Dermis microvascular lymphatic vessel endothelial cell (primary cell): ENCODE data around the gene MRPL43. TPM values are rescaled to one million over a fixed set of nuclear protein-coding genes. Genes with fewer than 3 reads are reported as not detected.

Experiments
- DNase-seq, 2 donors: peaks; one replicate each; pipeline versions ENCODE4 v3.0.0 to v3.0.0-alpha.2; 2010; ENCODE audit warnings: low read depth in 2 of 2
- total RNA-seq: library from RNA; depleted of rRNA; stranded (reverse); fragments of >200 nt; gene quantifications from 2 replicates; pipeline ENCODE4 v1.2.1, GENCODE V29; 2014

MRPL43 gene
- total RNA-seq, 1 donor from 2014 or later = 51.2 TPM

DNA sequence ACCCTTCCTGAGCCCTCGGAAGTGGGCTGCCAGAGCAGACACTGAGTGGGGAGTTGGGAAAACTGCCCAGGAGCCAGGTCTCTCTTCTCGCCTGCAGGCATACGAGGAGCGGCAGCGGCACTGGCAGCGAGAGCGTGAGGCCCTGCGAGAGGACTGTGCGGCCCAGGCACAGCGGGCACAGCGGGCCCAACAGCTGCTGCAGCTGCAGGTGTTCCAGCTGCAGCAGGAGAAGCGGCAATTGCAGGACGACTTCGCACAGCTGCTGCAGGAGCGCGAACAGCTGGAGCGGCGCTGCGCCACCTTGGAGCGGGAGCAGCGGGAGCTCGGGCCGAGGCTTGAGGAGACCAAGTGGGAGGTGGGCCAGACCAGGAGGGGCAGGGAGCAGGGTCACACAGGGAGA is 18.1 kb upstream of the MRPL43 start:
- no peak for DNase-seq

DNA sequence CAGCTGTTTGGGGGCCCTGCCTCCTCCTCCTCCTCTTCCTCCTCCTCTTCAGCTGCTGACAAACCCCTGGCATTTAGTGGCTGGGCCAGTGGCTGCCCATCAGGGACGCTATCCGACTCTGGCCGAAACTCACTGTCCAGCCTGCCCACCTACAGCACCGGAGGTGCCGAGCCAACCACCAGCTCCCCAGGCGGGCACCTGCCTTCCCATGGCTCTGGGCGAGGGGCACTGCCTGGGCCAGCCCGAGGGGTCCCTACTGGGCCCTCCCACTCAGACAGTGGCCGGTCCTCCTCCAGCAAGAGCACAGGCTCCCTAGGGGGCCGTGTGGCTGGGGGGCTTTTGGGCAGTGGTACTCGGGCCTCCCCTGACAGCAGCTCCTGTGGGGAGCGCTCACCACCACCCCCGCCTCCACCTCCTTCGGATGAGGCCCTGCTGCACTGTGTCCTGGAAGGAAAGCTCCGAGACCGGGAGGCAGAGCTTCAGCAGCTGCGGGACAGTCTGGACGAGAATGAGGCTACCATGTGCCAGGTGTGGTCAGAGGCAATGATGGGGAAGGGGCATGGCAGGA is 16.4 kb upstream of the MRPL43 start:
- no peak for DNase-seq

DNA sequence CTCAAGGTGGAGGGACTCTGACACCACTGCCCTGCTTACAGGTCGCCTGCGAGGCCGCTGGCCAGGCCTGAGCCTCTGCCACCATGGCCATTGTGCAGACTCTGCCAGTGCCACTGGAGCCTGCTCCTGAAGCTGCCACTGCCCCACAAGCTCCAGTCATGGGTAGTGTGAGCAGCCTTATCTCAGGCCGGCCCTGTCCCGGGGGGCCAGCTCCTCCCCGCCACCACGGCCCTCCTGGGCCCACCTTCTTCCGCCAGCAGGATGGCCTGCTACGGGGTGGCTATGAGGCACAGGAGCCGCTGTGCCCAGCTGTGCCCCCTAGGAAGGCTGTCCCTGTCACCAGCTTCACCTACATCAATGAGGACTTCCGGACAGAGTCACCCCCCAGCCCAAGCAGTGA is 15.2 kb upstream of the MRPL43 start:
- no peak for DNase-seq

DNA sequence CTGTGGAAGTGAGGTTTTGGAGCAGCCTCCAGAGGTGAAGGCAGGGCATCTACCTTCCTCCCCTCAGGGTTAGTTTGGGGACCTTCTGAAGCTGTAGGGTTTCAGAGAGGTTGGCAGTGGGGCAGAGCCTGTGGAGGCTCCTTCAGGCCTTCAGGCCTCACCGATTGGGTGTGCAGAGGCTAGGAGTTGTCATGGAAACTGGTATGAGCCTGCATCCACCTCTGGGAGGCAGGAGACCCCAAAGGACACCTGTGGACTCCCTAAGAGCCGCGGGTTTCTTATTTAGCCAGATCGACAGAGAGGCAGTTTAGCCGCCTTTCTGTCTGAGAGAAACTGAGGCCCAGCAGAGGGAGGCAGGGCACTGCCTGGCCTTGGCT is 14.3 kb upstream of the MRPL43 start:
- DNase-seq = no peak

DNA sequence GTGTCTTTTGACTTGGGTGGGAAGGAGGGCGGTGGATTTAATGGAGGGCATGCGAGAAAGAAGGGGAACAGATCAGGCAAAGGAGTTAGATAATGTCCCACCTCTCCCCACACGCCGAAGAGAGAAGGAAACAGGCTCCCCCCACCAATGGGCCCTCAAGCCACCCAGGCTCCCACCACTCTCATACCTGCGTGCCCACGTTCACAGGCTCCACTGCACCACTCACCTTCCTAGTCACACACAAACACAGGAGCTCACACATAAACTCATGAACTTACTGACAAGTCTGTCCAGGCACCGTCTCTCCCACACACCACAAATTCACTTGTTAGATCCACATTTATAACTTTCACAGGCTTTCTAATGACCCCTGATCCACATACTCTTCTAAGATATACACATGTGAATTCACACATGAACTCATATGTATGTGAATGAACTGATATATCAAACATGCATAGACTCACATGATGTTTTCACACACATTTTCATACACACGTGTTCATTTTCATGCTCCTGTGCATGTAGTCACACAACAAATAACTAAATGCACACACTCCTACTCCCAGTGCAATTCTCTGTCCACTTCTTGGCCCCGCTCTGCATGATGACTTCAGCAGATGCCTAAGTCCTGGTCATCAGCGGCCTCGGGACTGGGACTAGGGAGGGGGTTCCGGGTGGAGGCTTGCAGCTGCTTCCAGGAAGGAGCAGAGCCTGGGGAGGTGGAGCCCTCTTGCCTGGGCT is 13.8 kb upstream of the MRPL43 start:
- DNase-seq = peak in 1 of 2 donors; percentile 95

DNA sequence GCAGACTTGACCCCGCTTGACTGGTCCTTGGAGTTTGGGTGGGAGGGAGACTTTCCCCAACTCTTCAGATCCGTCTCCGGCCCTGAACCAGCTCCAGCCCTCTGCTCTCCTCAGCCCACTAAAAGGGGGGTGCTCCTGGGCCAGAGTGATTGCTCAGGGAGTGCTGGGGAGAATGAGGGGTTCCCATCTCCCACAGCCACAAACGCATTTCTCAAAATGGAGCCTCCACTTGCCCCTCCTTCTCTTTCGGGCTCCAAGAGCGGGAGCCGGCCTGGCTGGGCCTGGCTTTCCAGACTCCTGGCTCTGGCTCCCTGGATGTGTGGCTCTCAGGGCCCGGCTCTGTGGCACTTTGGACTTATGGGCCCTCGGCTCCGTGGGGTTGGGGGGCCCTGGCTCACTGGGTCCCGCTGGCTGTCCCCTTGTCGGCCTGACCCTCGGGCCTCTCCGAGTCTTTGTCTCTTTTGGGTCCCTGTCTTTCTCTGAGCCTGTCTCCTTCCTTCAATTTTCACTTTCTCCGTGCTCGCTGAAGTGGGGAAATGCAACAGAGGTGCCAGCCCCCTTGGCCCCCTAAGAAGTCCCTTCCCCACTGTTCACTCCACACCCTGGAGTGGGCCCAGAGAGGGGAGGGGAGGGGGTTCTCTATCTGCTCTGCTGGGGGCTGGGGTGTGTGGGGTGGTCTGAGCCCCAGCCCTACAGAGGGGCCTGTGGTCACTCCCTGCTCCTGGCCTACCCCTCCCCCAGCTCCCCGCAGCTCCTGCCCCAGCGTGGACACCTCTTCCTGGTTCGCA is 13.0 kb upstream of the MRPL43 start:
- peak in 1 of 2 donors; percentile 27 for DNase-seq

DNA sequence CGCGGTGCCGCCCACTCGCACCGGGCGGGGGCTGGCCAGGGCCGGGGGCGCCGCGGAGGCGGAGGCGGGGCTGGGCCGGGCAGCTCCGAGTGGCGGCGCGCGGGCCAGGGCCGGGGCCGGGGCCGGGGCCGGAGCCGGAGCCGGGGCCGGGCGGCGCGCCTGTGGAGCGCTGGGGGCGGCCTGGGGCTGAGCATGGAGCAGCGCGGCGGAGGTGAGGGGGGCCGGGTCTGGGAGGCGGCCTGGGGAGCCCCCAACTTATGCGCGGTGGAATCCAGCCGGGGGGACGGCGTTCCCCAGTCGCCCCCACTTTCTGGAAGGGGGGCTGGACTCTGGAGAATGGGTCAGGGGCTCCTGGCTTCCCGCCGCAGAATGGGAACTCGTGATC is 12.4 kb upstream of the MRPL43 start, which contains the start of gene LZTS2:
TSS of gene LZTS2 (plus strand) at position 67 of the 385 bp plus-strand sequence. CDS start 2,731 bp downstream, outside the sequence.
- no peak for DNase-seq

DNA sequence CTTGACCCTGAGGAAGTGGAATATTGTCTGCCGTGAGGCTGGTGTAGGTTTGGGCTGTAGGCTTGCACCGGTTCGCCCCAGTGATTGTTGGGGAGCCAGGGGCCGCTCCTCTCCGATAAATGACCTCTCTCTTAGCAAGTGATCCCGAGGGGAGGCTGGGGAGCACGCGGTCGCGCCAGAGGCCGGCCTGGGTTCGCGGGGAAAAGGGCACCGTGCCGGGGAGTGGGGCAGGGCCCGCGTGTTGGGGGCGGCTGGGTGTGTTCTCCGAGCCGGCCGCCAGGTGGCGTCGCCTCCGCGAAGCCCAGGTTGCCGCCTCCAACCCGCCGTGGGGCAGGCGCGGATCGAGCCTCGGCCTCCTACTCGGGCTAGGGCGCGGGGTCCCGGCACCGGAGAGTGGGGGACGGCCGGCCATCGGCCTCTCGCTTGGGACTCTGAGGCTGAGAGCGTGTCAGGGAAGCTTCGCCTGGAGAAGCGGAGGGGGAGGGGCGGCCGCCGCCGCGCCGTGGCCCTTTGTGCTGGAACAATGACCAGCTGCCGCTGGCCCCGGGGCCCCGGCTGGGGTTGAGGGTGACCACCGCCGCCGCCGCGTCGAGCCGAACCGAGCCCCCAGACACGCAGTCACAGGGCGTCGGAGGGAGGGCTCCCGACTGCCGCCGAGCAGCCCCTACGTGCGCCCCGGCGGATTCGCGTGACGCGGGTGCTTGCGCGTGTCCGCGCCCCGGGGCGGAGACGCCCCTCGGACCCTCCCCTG is 11.9 kb upstream of the MRPL43 start:
- DNase-seq = peak in 1 of 2 donors; percentile 81

DNA sequence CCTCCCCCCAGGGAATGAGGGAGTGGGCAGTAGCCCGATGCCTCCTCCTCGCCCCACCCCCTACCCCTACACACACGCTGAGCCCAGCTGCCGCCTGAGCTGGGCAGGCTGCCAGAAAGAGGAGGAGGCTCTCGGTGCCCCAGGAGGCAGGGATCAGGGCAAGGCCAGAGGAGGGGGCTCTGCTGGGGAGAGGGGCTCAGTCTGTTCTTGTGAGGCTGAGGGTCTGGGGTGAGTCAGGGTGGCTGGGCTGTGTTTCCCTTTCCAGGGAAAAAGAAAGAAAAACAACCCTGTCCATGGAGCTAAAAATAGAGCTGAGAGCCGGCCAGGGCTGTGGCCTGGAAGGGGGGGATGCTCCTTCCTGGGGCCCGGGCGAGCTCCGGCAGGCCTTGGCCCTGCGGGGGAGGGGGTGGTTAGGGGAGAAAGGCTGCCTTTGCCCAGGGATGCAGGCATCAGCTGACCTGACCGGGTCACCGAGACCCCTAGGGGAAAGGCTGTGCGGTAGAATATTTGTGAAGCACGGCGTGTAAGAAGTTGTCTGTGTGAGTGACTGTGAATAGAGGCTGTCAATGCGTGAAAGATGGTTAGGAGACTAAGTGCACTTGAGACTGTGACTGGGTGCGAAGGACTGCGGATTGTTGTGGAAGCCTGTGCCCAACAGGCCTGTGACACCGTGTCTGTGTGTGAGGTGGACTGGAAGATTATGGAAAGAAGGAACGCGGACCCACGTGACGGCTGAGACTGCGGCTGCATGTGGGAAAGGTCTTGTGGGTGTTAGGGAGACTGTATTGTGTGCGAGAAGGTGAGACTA is 11.1 kb upstream of the MRPL43 start:
- peak in 1 of 2 donors; percentile 82 for DNase-seq

DNA sequence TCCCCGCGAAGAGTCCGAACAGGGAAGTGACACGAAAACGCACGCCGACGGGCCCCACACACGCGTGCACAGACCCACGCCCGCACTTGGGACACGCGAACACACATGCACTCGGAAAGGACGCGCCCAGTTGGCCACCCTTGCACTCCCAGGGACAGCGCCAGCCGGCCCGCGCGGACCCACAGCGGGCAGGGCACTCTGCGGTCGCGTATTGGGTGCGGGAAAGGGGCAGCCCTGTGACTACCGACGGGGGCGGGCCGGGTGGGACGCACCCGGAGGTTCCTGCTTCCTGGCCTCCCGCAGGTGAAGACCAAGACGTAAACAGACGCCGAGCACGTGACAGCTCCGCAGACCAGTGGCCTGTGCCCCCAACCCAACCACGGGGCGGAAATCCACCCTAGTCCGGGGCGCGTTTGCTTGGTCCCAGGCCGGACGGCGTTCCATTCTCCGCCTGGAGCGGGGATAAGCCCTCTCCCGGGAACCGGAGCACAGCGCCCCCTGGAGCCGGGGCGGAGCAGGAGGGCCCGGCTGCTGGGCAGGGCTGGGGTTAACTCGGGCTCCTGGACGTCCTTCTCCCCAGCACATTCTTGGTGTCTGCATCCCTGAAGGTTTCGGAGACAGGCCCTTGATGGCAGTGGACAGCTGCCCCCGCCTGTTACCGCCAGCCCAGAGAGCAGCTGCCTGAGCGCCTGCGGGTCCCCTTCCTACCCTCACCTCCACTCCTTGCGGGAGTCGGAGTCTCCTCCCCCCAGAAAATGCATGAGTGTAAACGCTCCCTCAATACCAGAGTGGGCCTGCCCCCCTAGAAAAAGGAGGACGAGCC is 10.3 kb upstream of the MRPL43 start:
- peak in 1 of 2 donors; percentile 75 for DNase-seq

DNA sequence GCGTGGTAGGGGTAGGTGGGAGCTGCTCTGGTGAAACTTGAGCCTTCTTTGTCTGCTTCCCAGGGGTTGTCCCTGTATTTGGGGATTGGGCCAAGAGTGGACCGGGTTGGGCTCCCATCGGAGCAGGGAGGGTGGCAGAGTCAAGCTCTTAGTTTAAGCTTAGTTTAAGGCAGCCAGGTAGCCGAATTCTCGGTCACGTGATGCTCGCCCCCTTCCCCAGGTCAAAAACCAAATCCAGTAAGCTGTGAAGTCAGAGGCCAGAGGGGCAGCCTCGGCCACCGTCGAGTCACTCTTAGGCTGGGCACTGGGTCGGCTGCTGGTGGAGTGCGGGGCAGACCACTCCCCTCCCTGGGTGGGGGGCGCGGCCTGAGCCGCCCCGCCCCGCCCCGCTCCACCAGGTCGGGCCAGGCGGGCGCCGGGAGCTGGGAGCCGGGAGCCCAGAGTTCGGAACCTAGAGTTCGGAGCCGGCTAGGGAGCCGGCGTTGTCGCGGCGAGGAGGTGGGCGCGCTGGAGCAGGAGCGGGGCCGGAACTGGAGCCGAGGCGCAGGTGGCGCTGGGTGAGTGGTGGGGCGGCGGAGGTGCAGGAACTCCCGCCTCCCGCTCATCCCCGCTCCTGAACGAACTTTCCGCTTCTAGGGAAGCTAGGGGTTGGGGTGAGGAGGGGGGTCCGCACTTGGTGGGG is 9.5 kb upstream of the MRPL43 start:
- peak in 1 of 2 donors; percentile 48 for DNase-seq

DNA sequence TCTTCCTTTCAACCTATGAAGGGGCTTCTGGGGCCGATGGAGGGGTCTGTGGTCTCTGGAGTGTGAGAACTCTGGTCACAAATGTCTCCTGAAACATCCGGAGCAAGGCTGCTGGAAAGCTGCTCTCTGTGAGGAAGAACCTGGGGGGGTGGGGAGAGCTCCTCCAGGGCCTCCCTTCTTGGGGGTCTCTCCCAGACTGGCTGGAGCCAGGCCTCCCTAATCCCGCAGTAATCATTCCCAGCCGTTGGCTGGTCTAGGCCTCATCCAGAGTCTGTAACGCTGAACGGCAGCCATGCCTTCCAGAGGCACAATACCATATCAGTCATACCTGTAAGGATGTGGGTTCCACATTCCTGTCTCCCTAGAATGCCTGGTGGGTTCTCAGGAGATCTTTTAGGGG is 7.9 kb upstream of the MRPL43 start:
- no peak for DNase-seq

DNA sequence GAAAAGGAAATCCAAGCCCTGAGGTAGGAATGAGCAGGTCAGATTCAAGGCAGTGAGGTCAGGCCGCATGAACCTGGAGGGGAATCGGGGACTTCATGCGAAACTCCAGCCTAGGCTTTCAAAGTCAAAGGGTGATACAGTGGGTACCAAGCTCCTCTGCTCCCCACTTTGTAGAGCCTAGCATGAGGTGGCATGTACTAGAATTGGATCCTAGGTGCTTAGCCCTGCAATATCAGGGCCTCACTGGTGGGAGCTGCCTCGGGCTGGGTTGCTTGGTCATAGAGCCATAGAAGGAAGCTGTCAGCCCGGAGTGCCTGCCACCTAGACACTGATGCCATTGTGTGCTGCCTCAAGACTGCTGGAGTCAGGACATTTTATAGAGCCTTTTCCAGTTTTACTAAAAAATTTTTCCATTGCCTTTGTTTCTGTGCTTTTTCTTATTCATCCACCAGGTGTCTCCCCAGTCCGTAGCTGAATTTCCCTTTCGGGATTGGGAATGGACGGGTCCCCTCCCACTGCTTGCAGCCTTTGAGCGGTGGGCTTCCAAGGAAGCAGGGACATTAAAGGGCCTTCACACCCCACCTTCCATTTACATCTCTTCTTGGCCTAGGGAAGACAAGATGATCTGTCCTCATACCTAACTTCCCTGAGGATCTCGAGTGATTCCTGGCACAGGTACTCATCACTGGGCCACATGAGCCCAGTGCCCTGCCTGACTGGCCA is 6.8 kb upstream of the MRPL43 start:
- peak in 1 of 2 donors; percentile 56 for DNase-seq

DNA sequence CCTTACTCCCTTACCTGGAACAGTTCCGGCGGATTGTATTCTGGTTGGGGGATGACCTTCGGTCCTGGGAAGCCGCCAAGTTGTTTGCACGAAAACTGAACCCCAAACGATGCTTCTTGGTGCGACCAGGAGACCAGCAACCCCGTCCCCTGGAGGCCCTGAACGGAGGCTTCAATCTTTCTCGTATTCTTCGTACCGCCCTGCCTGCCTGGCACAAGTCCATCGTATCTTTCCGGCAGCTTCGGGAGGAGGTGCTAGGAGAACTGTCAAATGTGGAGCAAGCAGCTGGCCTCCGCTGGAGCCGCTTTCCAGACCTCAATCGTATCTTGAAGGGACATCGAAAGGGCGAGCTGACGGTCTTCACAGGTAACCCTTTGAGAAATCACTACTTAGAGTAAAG is 1.8 kb upstream of the MRPL43 start:
- DNase-seq = no peak

DNA sequence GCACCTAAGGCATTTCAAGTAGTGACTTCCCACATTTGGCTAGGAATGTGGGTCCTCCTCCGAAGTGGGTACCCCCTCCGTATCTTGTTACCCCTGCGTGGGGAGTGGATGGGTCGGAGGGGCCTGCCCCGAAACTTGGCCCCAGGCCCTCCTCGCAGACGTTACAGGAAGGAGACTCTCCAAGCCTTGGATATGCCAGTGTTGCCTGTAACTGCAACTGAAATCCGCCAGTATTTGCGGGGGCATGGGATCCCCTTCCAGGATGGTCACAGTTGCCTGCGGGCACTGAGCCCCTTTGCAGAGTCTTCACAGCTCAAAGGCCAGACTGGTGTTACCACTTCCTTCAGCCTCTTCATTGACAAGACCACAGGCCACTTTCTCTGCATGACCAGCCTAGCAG is 869 bp upstream of the MRPL43 start:
- no peak for DNase-seq

DNA sequence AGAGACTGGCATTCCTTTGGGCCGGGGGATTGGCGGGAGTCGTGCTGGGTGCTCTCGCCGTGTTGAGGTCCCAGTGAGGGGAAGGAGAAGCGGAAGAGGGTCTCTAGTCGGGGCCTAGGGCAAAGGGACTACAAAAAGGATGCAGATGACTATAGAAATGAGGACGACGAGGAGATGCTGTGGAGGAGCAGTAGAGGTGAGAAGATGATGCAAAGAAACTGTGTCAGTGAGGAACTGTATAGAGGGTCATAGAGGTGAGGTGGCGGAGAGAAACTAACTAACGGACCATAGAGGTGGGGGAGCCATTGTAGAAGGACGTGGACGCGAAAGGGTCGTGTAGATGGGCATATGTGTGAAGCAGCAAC is 370 bp upstream of the MRPL43 start:
- no peak for DNase-seq

DNA sequence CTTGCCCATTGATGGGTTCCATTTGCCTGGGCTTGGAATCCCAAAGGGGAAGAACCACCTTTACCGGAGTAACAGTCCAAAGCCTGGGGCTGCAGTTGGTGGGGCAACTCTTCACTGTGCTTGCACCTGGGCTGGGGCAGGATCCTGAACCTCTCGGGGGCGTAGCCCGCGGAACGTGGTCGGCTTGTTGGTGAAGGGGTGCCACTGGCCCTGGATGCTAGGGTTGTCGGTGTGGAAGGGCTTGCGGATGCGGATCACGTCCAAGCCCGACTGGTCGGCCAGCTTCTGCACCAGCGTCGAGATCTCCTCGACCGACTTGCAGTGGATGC is 710 bp downstream of the MRPL43 start:
- DNase-seq = no peak

DNA sequence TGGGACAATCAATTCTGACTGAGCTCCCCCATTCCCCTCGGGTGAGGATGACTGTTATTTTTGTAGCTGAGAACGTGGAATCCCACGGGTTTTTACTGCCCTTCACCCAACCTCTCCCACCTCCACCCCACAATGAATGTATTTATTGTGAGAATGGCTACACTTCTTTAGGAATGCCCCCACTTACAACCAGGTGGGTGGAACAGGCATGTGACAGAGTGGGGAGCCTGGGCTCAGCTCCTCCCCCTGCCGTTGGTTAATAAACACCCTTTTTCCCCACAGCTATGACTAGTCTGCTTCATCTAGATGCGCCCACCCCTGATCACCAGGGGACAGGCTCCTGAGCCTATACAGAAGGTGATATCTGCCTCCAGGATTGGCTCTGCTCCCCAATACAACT is 2.0 kb downstream of the MRPL43 start:
- no peak for DNase-seq

DNA sequence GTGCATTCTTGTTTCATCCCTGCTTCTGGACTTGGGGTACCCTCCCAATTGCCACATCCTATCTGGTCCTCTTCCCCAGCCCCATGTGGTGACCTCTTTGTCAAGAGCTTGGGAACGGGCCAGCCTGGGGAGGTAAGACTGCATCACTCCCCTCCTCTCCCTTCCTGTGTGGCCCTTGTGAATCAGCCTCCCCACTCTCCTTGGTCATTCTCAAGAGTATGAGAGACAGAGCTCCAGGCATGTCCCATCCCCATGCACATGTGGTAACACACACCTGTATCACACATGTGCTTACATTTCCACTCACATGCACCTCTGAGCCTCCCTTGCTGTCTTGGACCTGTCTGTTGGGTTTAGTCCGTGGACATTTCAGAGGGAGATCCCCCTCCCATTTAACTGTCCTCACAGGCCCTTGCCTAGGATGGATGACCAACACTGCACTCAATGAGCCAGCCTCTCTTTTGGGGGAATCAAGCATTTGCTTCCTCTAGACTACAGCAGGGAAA is 2.6 kb downstream of the MRPL43 start:
- no peak for DNase-seq
